Panc1 (cell line): ENCODE results near the gene SOWAHC. TPM values are rescaled to one million over a fixed set of nuclear protein-coding genes. Genes with fewer than 3 reads are reported as not detected.

ENCODE experiments used
- ATAC-seq: fragments of 200-7000 bp; cut with Tn5 transposase; 2 replicates; pipeline ENCODE4 v1.9.1; 2020; ENCODE audit warnings: mild to moderate bottlenecking, moderate library complexity
- BruUV-seq: library from RNA; stranded (reverse); fragments of 400-500 nt; replicated peaks from 2 replicates; lab custom pipeline; 2021; lab: Mats Ljungman, UMichigan
- CTCF ChIA-PET: fragments of 300-600 bp; sonication (Branson Sonifier 250); formaldehyde crosslinking; loops from one replicate; lab custom pipeline; 2022; ENCODE audit warnings: antibody characterized with exemption; lab: Charles Lee
- POLR2A ChIA-PET: fragments of 300-600 bp; sonication (Branson Sonifier 250); formaldehyde crosslinking; loops from one replicate; lab custom pipeline; 2022; ENCODE audit warnings: antibody characterized with exemption; lab: Charles Lee
- DNase-seq: peaks from one replicate; pipeline ENCODE4 v3.0.0-alpha.2; 2010; ENCODE audit warnings: low read depth, low spot score
- H3K27ac ChIP-seq: 2 replicates; pipeline ENCODE4 v1.5.1; 2011; ENCODE audit warnings: mild to moderate bottlenecking, low read length, inconsistent platforms
- H3K27me3 ChIP-seq: fragments of 200-500 bp; sonication (Bioruptor generic); 2 replicates; pipeline ENCODE4 v1.6.0; 2014; ENCODE audit warnings: low read length, inconsistent platforms; ENCODE audit not compliant: control insufficient read depth, insufficient read depth
- H3K36me3 ChIP-seq: fragments of 200-500 bp; sonication (Bioruptor generic); 2 replicates; pipeline ENCODE4 v1.5.1; 2014; ENCODE audit warnings: inconsistent platforms, mild to moderate bottlenecking, low read length, moderate library complexity; ENCODE audit not compliant: control insufficient read depth, insufficient read depth
- H3K4me1 ChIP-seq: 2 replicates; pipeline ENCODE4 v1.5.1; 2011; ENCODE audit warnings: inconsistent platforms, mild to moderate bottlenecking, low read length, moderate library complexity; ENCODE audit not compliant: control insufficient read depth, insufficient read depth
- H3K4me3 ChIP-seq, 2 experiments: 2 replicates each; pipeline ENCODE4 v1.5.1; 2011 to 2012; ENCODE audit warnings: low read depth in 2 of 2, low read length in 2 of 2, mild to moderate bottlenecking in 2 of 2, inconsistent platforms in 1 of 2, moderate library complexity in 1 of 2
- H3K9me3 ChIP-seq: fragments of 200-500 bp; sonication (Bioruptor generic); 2 replicates; pipeline ENCODE4 v1.5.1; 2014; ENCODE audit warnings: low read depth, mild to moderate bottlenecking, inconsistent platforms, low read length, moderate library complexity; ENCODE audit not compliant: control insufficient read depth, insufficient read depth
- POLR2AphosphoS5 ChIP-seq: IDR thresholded peaks from 2 replicates; pipeline ENCODE4 v1.6.1; 2012; ENCODE audit warnings: mild to moderate bottlenecking, low read depth, low read length, moderate library complexity
- SIN3A ChIP-seq: IDR thresholded peaks from 2 replicates; pipeline ENCODE4 v1.6.1; 2012; ENCODE audit warnings: low read depth, mild to moderate bottlenecking, low read length, moderate library complexity, borderline replicate concordance; ENCODE audit not compliant: insufficient read depth
- TCF7L2 ChIP-seq: IDR thresholded peaks from 2 replicates; pipeline ENCODE4 v1.6.1; 2011; ENCODE audit warnings: mild to moderate bottlenecking, low read depth, low read length, inconsistent platforms
- in situ Hi-C: cut with HindIII; loops from 2 replicates; pipeline ENCODE4 v1.10.0; 2016; ENCODE audit warnings: low sequenced_read_pairs, low pct_unique_long_range_greater_than_20kb
- intact Hi-C: fragments of 100-400 bp; cut with micrococcal nuclease; formaldehyde crosslinking; loops from one replicate; pipeline ENCODE4 v1.10.0; 2022; ENCODE audit not compliant: unreplicated experiment
- total RNA-seq: library from RNA; stranded (reverse); gene quantifications from one replicate; pipeline ENCODE4 v1.2.1, GENCODE V29; 2021; ENCODE audit not compliant: unreplicated experiment
- TF ChIP-seq, protein P1 (sequence below): fragments of 450-650 bp; IDR thresholded peaks from 2 replicates; pipeline ENCODE4 v1.5.1; 2017; ENCODE audit warnings: mild to moderate bottlenecking
- TF ChIP-seq, protein P2 (sequence below), 2 experiments: IDR thresholded peaks; 2 replicates each; pipeline ENCODE4 v1.6.1; 2011 to 2012; ENCODE audit warnings: low read depth in 2 of 2, control low read depth in 1 of 2, low read length in 1 of 2, mild to moderate bottlenecking in 1 of 2, moderate library complexity in 1 of 2; ENCODE audit not compliant: insufficient read depth in 1 of 2

The SOWAHC gene
- total RNA-seq, 1 experiment from 2014 or later, result 23.4 TPM

DNA sequence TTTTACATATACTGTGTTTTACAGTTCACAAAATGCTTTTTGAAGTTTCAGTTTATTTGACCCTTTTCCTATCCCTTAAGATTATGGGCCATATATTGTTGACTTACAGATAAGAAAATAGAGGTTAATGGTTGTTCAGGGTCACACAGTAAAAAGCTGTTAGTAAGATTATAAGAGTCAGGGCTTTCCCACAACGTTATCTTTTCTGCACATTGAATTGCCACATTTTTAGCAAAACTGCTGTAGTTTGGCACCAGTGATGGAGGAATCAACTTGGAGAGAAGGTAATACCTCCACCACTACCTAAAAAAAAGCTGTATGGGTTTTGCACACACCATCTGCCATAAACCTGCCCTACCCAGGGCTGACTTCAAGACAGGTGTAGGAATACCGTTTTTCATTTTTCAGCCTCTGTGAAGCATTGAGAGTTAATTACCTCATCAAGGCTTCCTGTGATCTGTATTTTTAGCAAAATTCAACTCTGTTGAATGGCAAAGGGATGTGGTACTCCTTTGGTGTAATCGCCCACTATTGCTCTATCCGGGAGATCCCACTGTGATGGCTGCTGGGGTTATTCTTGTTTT, 5.0 kb downstream of the SOWAHC start:
- intact Hi-C loops, result loop anchor here (5.0 to 10.0 kb wide), 2 partner anchors 43 to 96 kb away; no protein-coding TSS in a partner anchor
- ATAC-seq (no peak), DNase-seq (no peak)
- no peak for TF ChIP-seq POLR2AphosphoS5
- no peak for TF ChIP-seq TCF7L2
- no peak overlapping the region for H3K4me3 ChIP-seq
- no TSS peak for BruUV-seq
- POLR2A ChIA-PET, result interaction anchor here (0.6 kb wide), 1 partner anchor 603 kb away, joined by 4 read pairs; no protein-coding TSS in a partner anchor
- H3K36me3 ChIP-seq, result no peaks in the 10 kb centered on the region; the same call in 1 of the 2 replicates
- CTCF ChIA-PET, result no interaction called here
- H3K27ac ChIP-seq, result no peak overlapping the region
- in situ Hi-C loops, result no loop called here
- H3K9me3 ChIP-seq, result no peaks in the 10 kb centered on the region
- peaks cover 10% of the 10 kb centered on the region; the same call in 1 of the 2 replicates for H3K4me1 ChIP-seq
- H3K27me3 ChIP-seq, result no peaks in the 10 kb centered on the region

DNA sequence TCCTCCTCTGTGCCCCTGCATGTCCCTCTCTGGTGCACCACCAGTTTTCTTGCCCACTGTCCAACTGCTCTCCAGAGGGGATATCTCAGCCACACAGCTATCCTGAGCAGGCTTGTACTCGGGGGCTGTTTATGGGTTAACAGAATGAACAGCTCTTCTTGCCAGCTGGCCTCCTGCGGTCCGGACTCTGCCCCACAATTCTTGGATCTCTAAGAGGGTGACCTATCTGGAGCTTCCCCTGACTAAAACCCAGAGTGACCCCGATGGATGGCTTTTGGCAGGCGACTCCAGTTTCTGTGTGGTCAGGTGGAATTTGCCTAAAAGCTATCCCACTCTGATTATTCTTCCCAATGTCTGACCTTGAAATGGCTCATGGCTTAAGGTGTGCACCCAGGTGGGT, 9.1 kb downstream of the SOWAHC start:
- Histone ChIP-seq H3K36me3 (no peaks in the 10 kb centered on the region), H3K27ac (no peak overlapping the region), H3K4me1 (no peaks in the 10 kb centered on the region; the same call in 1 of the 2 replicates), H3K9me3 (no peaks in the 10 kb centered on the region), H3K27me3 (no peaks in the 10 kb centered on the region), H3K4me3 (no peak overlapping the region)
- DNase-seq (no peak), ATAC-seq (no peak)
- intact Hi-C loops (no loop called here), in situ Hi-C loops (no loop called here)
- POLR2A ChIA-PET, result interaction anchor here (0.6 kb wide), 1 partner anchor 9 kb away, joined by 4 read pairs; the partner anchor contains the start of genes SEPTIN10 and SOWAHC
- no peak for TF ChIP-seq SIN3A
- TF ChIP-seq, protein P1, sequence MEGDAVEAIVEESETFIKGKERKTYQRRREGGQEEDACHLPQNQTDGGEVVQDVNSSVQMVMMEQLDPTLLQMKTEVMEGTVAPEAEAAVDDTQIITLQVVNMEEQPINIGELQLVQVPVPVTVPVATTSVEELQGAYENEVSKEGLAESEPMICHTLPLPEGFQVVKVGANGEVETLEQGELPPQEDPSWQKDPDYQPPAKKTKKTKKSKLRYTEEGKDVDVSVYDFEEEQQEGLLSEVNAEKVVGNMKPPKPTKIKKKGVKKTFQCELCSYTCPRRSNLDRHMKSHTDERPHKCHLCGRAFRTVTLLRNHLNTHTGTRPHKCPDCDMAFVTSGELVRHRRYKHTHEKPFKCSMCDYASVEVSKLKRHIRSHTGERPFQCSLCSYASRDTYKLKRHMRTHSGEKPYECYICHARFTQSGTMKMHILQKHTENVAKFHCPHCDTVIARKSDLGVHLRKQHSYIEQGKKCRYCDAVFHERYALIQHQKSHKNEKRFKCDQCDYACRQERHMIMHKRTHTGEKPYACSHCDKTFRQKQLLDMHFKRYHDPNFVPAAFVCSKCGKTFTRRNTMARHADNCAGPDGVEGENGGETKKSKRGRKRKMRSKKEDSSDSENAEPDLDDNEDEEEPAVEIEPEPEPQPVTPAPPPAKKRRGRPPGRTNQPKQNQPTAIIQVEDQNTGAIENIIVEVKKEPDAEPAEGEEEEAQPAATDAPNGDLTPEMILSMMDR, result no peak
- TF ChIP-seq, protein P2, sequence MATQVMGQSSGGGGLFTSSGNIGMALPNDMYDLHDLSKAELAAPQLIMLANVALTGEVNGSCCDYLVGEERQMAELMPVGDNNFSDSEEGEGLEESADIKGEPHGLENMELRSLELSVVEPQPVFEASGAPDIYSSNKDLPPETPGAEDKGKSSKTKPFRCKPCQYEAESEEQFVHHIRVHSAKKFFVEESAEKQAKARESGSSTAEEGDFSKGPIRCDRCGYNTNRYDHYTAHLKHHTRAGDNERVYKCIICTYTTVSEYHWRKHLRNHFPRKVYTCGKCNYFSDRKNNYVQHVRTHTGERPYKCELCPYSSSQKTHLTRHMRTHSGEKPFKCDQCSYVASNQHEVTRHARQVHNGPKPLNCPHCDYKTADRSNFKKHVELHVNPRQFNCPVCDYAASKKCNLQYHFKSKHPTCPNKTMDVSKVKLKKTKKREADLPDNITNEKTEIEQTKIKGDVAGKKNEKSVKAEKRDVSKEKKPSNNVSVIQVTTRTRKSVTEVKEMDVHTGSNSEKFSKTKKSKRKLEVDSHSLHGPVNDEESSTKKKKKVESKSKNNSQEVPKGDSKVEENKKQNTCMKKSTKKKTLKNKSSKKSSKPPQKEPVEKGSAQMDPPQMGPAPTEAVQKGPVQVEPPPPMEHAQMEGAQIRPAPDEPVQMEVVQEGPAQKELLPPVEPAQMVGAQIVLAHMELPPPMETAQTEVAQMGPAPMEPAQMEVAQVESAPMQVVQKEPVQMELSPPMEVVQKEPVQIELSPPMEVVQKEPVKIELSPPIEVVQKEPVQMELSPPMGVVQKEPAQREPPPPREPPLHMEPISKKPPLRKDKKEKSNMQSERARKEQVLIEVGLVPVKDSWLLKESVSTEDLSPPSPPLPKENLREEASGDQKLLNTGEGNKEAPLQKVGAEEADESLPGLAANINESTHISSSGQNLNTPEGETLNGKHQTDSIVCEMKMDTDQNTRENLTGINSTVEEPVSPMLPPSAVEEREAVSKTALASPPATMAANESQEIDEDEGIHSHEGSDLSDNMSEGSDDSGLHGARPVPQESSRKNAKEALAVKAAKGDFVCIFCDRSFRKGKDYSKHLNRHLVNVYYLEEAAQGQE (IDR thresholded peaks at IDR 0.05; ENCODE audit: insufficient read depth in 1 of 2, low read depth in 2 of 2, low read length in 1 of 2), result no peak
- TF ChIP-seq POLR2AphosphoS5, result no peak
- TF ChIP-seq TCF7L2, result no peak
- BruUV-seq, result no TSS peak
- CTCF ChIA-PET, result no interaction called here

DNA sequence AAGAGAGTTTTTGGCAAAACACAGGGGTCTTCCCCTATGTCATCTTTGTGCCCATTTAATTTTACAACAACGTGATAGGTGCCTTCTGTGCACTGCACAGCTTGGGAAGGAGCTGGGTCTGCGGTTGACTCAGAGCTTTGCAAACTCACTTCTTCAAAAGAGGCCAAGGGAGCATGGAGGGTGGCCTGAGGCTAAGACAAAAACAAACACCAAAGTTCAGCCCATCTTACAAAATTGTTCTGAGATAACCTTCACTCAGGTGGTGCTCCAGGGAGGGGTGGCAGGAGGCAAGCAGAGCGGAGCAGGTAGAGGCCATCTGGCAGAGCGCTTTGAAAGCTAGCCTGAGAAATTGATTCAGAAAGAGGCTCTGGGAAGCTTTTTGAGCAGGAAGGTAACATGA, 9.8 kb downstream of the SOWAHC start:
- intact Hi-C loops, result no loop called here
- POLR2A ChIA-PET, result interaction anchor here (0.6 kb wide), 1 partner anchor 10 kb away, joined by 4 read pairs; the partner anchor contains the start of genes SEPTIN10 and SOWAHC
- no peak for ATAC-seq

More for the DNA sequence above, 9.8 kb downstream of the SOWAHC start:
- Histone ChIP-seq H3K36me3 (no peaks in the 10 kb centered on the region), H3K4me1 (no peaks in the 10 kb centered on the region; the same call in 1 of the 2 replicates), H3K4me3 (no peak overlapping the region), H3K9me3 (no peaks in the 10 kb centered on the region), H3K27me3 (no peaks in the 10 kb centered on the region), H3K27ac (no peak overlapping the region)
- CTCF ChIA-PET, result no interaction called here
- in situ Hi-C loops, result no loop called here
- TF ChIP-seq, protein P1, result no peak
- TF ChIP-seq SIN3A (no peak), TCF7L2 (no peak)
- DNase-seq, result no peak
- no TSS peak for BruUV-seq
